ENCODE data around the gene HIC1. TPM values are rescaled to one million over a fixed set of nuclear protein-coding genes. Genes with fewer than 3 reads are reported as not detected.

The HIC1 gene
- total RNA-seq, 1 donor from 2014 or later: 21.6 TPM

DNA sequence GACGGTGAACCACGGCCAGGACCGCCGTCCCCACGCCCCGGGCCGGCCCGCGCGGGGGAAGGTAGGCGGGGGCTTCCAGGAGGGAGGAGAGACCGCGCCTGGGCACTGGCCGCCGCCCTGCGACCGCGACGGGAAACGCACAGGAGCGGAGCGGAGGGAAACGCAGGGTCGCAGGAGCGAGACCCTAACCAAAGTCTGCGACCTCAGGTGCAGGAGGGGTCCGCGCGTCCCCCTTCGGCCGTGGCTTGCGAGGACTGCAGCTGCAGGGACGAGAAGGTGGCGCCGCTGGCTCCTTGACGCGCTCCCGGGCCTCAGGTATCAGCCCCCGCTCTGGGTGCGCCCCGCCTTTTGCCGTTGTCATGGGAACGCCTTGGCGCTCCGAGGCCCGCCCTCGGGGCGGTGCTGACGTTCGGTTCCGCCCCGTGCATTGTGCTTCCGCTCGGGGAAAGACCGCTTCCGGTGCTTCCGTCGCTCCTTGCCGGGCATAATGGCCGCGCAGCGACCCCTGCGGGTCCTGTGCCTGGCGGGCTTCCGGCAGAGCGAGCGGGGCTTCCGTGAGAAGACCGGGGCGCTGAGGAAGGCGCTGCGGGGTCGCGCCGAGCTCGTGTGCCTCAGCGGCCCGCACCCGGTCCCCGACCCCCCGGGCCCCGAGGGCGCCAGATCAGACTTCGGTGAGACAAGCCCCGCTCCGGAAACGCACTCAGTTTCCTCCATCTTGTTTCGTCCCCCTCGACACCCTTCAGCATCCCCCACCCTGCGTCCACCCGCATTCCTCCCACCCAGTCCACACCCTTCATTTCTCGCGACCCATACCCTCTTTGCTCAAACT, 13.1 kb upstream of the HIC1 start, which contains the start of gene OVCA2:
Gene OVCA2 (plus strand): TSS at position 462 of the 829 bp plus-strand sequence. CDS start 26 bp downstream, at position 488.
- Mint-ChIP-seq H3K27ac (peak within 1 kb of the TSS; percentile 90), H3K27me3 (no peaks in the 10 kb centered on the region), H3K36me3 (peaks cover 12% of the 10 kb centered on the region), H3K4me3 (peak within 1 kb of the TSS; percentile 95), H3K9me3 (no peaks in the 10 kb centered on the region), H3K4me1 (ENCODE audit: unreplicated experiment) (peaks cover 13% of the 10 kb centered on the region)
- peak; percentile 98 for DNase-seq (ENCODE audit: extremely low spot score, unreplicated experiment)
- TF ChIP-seq, protein P1, sequence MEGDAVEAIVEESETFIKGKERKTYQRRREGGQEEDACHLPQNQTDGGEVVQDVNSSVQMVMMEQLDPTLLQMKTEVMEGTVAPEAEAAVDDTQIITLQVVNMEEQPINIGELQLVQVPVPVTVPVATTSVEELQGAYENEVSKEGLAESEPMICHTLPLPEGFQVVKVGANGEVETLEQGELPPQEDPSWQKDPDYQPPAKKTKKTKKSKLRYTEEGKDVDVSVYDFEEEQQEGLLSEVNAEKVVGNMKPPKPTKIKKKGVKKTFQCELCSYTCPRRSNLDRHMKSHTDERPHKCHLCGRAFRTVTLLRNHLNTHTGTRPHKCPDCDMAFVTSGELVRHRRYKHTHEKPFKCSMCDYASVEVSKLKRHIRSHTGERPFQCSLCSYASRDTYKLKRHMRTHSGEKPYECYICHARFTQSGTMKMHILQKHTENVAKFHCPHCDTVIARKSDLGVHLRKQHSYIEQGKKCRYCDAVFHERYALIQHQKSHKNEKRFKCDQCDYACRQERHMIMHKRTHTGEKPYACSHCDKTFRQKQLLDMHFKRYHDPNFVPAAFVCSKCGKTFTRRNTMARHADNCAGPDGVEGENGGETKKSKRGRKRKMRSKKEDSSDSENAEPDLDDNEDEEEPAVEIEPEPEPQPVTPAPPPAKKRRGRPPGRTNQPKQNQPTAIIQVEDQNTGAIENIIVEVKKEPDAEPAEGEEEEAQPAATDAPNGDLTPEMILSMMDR (conservative IDR thresholded peaks at IDR 0.05): peak; percentile 61

DNA sequence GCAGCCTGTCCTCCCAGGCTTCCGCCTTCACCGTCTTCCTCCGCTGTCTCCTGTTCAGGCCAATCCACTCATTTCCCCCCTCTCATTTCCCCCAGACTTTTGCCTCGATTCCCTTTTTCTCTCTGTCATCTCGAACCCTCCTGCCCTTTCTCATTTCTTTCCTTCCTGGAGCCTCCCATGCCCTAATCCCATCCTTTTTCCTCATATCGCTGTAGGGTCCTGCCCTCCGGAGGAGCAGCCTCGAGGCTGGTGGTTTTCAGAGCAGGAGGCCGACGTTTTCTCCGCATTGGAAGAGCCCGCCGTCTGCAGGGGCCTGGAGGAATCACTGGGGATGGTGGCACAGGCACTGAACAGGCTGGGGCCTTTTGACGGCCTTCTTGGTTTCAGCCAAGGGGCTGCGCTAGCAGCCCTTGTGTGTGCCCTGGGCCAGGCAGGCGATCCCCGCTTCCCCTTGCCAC, 12.5 kb upstream of the HIC1 start:
- H3K36me3 Mint-ChIP-seq: peaks cover 12% of the 10 kb centered on the region
- peak overlapping the region; percentile 95 for H3K4me3 Mint-ChIP-seq
- no peaks in the 10 kb centered on the region for H3K9me3 Mint-ChIP-seq
- H3K4me1 Mint-ChIP-seq (ENCODE audit: unreplicated experiment): peaks cover 13% of the 10 kb centered on the region
- no peaks in the 10 kb centered on the region for H3K27me3 Mint-ChIP-seq
- TF ChIP-seq, protein P1 (conservative IDR thresholded peaks at IDR 0.05): peak; percentile 40
- DNase-seq (ENCODE audit: extremely low spot score, unreplicated experiment): no peak
- peak overlapping the region; percentile 90 for H3K27ac Mint-ChIP-seq

DNA sequence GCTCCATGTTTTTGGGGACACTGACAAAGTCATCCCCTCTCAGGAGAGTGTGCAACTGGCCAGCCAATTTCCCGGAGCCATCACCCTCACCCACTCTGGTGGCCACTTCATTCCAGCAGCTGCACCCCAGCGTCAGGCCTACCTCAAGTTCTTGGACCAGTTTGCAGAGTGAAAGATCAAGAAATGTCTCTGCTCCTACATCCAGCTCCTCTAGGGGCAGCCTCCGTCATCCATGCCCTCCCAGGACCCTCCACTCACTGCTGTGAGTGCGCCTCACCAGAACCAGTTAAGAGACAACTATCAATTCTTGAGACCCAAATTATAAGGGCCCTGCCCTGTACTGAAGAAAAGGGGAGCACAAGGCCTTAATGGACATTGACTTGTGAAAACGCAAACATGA, 12.0 kb upstream of the HIC1 start:
- peak overlapping the region; percentile 95 for H3K4me3 Mint-ChIP-seq
- H3K36me3 Mint-ChIP-seq: peaks cover 8% of the 10 kb centered on the region
- DNase-seq (ENCODE audit: extremely low spot score, unreplicated experiment): no peak
- peaks cover under 1% of the 10 kb centered on the region for H3K27me3 Mint-ChIP-seq
- H3K27ac Mint-ChIP-seq: peak overlapping the region; percentile 90
- no peaks in the 10 kb centered on the region for H3K9me3 Mint-ChIP-seq
- TF ChIP-seq, protein P1 (conservative IDR thresholded peaks at IDR 0.05): no peak
- H3K4me1 Mint-ChIP-seq (ENCODE audit: unreplicated experiment): peaks cover 13% of the 10 kb centered on the region

DNA sequence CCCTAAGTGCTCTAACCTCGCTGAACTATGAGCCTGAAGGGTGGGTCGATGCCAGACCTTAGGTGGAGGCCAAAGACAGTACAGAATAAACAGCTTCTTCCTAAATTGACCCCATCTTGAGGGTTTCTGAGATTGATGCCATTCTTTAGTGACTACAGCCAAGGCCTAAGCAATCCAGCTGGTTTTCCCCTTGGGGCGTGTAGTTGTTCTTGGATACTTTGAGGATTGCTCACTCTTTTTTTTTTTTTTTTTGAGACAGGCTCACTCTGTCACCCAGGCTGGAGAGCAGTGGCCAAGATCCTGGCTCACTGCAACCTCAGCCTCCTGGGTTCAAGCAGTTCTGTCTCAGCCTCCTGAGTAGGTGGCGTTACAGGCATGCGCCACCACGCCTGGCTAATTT, 11.1 kb upstream of the HIC1 start:
- H3K27ac Mint-ChIP-seq: peak overlapping the region; percentile 90
- peaks cover 13% of the 10 kb centered on the region for H3K4me1 Mint-ChIP-seq (ENCODE audit: unreplicated experiment)
- TF ChIP-seq, protein P1 (conservative IDR thresholded peaks at IDR 0.05): no peak
- H3K4me3 Mint-ChIP-seq: peak overlapping the region; percentile 95
- H3K27me3 Mint-ChIP-seq: peaks cover 7% of the 10 kb centered on the region
- no peak for DNase-seq (ENCODE audit: extremely low spot score, unreplicated experiment)
- H3K9me3 Mint-ChIP-seq: no peaks in the 10 kb centered on the region
- H3K36me3 Mint-ChIP-seq: peaks cover 8% of the 10 kb centered on the region

DNA sequence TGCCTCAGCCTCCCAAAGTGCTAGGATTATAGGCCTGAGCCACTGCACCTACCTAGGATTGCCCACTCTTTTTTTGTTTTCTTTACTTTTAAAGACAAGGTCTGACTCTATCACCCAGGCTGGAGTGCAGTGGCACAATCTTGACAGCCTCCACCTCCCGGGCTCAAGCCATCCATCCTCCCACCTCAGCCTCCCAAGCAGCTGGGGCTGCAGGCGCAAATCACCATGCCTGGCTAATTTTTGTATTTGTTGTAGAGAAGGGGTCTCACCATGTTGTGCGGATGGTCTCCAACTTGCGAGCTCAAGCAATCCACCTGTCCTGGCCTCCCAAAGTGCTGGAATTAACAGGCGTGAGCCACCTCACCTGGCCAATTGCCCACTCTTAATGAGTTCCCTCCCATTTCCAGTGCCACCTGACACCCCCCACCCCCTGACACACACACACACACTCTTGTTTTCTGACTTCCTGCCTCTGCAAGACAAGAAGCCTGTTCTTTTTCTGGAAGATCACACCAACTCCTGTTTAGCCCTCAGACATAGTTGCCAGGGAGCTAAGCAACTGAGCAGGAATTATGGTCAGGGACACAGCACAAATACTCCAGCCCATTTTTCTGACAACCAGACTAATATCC, 10.5 kb upstream of the HIC1 start:
- Mint-ChIP-seq H3K27ac (peak overlapping the region; percentile 90), H3K4me3 (peak overlapping the region; percentile 54), H3K4me1 (ENCODE audit: unreplicated experiment) (peaks cover 13% of the 10 kb centered on the region), H3K9me3 (no peaks in the 10 kb centered on the region), H3K27me3 (peaks cover 12% of the 10 kb centered on the region), H3K36me3 (peaks cover 8% of the 10 kb centered on the region)
- TF ChIP-seq, protein P1 (conservative IDR thresholded peaks at IDR 0.05): no peak
- DNase-seq (ENCODE audit: extremely low spot score, unreplicated experiment): no peak

All from type B pancreatic cell (in vitro differentiated cells).